HEK293 (cell line): Measurements from ENCODE around the gene ANO9.
A peak's percentile ranks its signal among the peaks of the same experiment; 100 is the strongest.

Source experiments
- CTCF ChIA-PET: fragments of 350-600 bp; formaldehyde crosslinking; extraction: SDS; loops from one replicate; lab custom pipeline; 2021; ENCODE audit warnings: antibody characterized with exemption; lab: Yijun Ruan, JAX
- POLR2A ChIA-PET: fragments of 300-600 bp; formaldehyde crosslinking; extraction: SDS; loops from one replicate; lab custom pipeline; 2020; ENCODE audit warnings: antibody characterized with exemption, inconsistent platforms; lab: Yijun Ruan, JAX
- H3K27ac ChIP-seq: fragments of 200-500 bp; sonication (Bioruptor generic); 2 replicates; pipeline ENCODE4 v1.5.1; 2014; ENCODE audit warnings: low read depth, low read length, control low read depth, inconsistent platforms; ENCODE audit errors: extremely low read depth
- H3K36me3 ChIP-seq, 2 experiments: fragments of 200-500 bp in 1 of 2; sonication (Bioruptor generic) in 1 of 2; 1 replicate in 1 of 2; 2 replicates in 1 of 2; pipeline ENCODE4 v1.5.1; 2014 to 2017; ENCODE audit warnings: inconsistent platforms in 2 of 2, low read length in 2 of 2; ENCODE audit not compliant: control insufficient read depth in 2 of 2, insufficient read depth in 1 of 2
- H3K4me1 ChIP-seq: fragments of 200-500 bp; sonication (Bioruptor generic); 2 replicates; pipeline ENCODE4 v1.5.1; 2014; ENCODE audit warnings: mild to moderate bottlenecking, low read length, inconsistent platforms; ENCODE audit not compliant: control insufficient read depth, insufficient read depth
- H3K4me3 ChIP-seq: 2 replicates; pipeline ENCODE4 v1.5.1; 2011; ENCODE audit warnings: low read depth, mild to moderate bottlenecking, control low read depth, low read length, moderate library complexity
- H3K9me3 ChIP-seq: fragments of 200-500 bp; sonication (Bioruptor generic); 2 replicates; pipeline ENCODE4 v1.5.1; 2014; ENCODE audit warnings: low read depth, low read length, inconsistent platforms; ENCODE audit not compliant: control insufficient read depth, insufficient read depth
- HIC1 ChIP-seq: fragments of 450-650 bp; formaldehyde crosslinking; IDR thresholded peaks from 2 replicates; pipeline ENCODE4 v1.5.1; 2016; ENCODE audit warnings: missing biosample characterization, missing genetic modification characterization
- KLF1 ChIP-seq: fragments of 450-650 bp; formaldehyde crosslinking; IDR thresholded peaks from 2 replicates; pipeline ENCODE4 v1.5.1; 2016; ENCODE audit warnings: missing biosample characterization, missing genetic modification characterization
- MZF1 ChIP-seq: fragments of 450-650 bp; formaldehyde crosslinking; IDR thresholded peaks from 2 replicates; pipeline ENCODE4 v1.5.1; 2017; ENCODE audit warnings: missing biosample characterization, missing genetic modification characterization, borderline replicate concordance
- SP2 ChIP-seq: fragments of 450-650 bp; formaldehyde crosslinking; IDR thresholded peaks from 2 replicates; pipeline ENCODE4 v1.5.1; 2016; ENCODE audit warnings: missing biosample characterization, missing genetic modification characterization
- ZBTB49 ChIP-seq: fragments of 450-650 bp; formaldehyde crosslinking; IDR thresholded peaks from 2 replicates; pipeline ENCODE4 v1.5.1; 2016; ENCODE audit warnings: missing biosample characterization, missing genetic modification characterization, low read depth
- ZFP37 ChIP-seq: fragments of 450-650 bp; formaldehyde crosslinking; IDR thresholded peaks from 2 replicates; pipeline ENCODE4 v1.5.1; 2016; ENCODE audit warnings: missing biosample characterization, missing genetic modification characterization
- ZFP69B ChIP-seq: fragments of 450-650 bp; formaldehyde crosslinking; IDR thresholded peaks from 2 replicates; pipeline ENCODE4 v1.5.1; 2016; ENCODE audit warnings: missing biosample characterization, missing genetic modification characterization
- ZNF175 ChIP-seq: fragments of 450-650 bp; formaldehyde crosslinking; IDR thresholded peaks from 2 replicates; pipeline ENCODE4 v1.5.1; 2016; ENCODE audit warnings: missing biosample characterization, missing genetic modification characterization
- ZNF202 ChIP-seq: fragments of 450-650 bp; formaldehyde crosslinking; IDR thresholded peaks from 2 replicates; pipeline ENCODE4 v1.5.1; 2016; ENCODE audit warnings: missing biosample characterization, missing genetic modification characterization, borderline replicate concordance
- ZNF302 ChIP-seq: fragments of 450-650 bp; formaldehyde crosslinking; IDR thresholded peaks from 2 replicates; pipeline ENCODE4 v1.5.1; 2016; ENCODE audit warnings: missing biosample characterization, missing genetic modification characterization, low read depth
- ZNF394 ChIP-seq: fragments of 450-650 bp; formaldehyde crosslinking; IDR thresholded peaks from 2 replicates; pipeline ENCODE4 v1.5.1; 2016; ENCODE audit warnings: missing biosample characterization, missing genetic modification characterization, mild to moderate bottlenecking, moderate library complexity, borderline replicate concordance
- ZNF449 ChIP-seq: fragments of 450-650 bp; formaldehyde crosslinking; IDR thresholded peaks from 2 replicates; pipeline ENCODE4 v1.5.1; 2017; ENCODE audit warnings: missing biosample characterization, mild to moderate bottlenecking, missing genetic modification characterization, moderate library complexity
- ZNF544 ChIP-seq: fragments of 450-650 bp; formaldehyde crosslinking; IDR thresholded peaks from 2 replicates; pipeline ENCODE4 v1.5.0; 2017; ENCODE audit warnings: missing biosample characterization, missing genetic modification characterization
- ZNF561 ChIP-seq: fragments of 450-650 bp; IDR thresholded peaks from 2 replicates; pipeline ENCODE4 v1.5.1; 2018; ENCODE audit warnings: missing biosample characterization, missing genetic modification characterization, borderline replicate concordance
- ZNF654 ChIP-seq: fragments of 450-650 bp; formaldehyde crosslinking; IDR thresholded peaks from 2 replicates; pipeline ENCODE4 v1.5.1; 2016; ENCODE audit warnings: low read depth, missing biosample characterization, missing genetic modification characterization
- ZNF664 ChIP-seq: fragments of 450-650 bp; formaldehyde crosslinking; IDR thresholded peaks from 2 replicates; pipeline ENCODE4 v1.5.1; 2016; ENCODE audit warnings: missing biosample characterization, missing genetic modification characterization
- ZNF76 ChIP-seq: fragments of 450-650 bp; formaldehyde crosslinking; IDR thresholded peaks from 2 replicates; pipeline ENCODE4; 2016; ENCODE audit warnings: low read depth, missing biosample characterization, missing genetic modification characterization, borderline replicate concordance
- TF ChIP-seq, protein P1 (sequence below): fragments of 450-650 bp; formaldehyde crosslinking; IDR thresholded peaks from 2 replicates; pipeline ENCODE4 v1.5.1; 2016; ENCODE audit warnings: missing biosample characterization, missing genetic modification characterization
- TF ChIP-seq, protein P2 (sequence below): fragments of 450-650 bp; formaldehyde crosslinking; IDR thresholded peaks from 2 replicates; pipeline ENCODE4 v1.5.1; 2016; ENCODE audit warnings: missing biosample characterization, missing genetic modification characterization
- TF ChIP-seq, protein P3 (sequence below): fragments of 450-650 bp; formaldehyde crosslinking; IDR thresholded peaks from 2 replicates; pipeline ENCODE4 v1.5.1; 2016; ENCODE audit warnings: missing biosample characterization, missing genetic modification characterization
- TF ChIP-seq, protein P4 (sequence below): IDR thresholded peaks from 2 replicates; pipeline ENCODE4 v1.6.1; 2011; ENCODE audit warnings: mild to moderate bottlenecking, low read depth, low read length, borderline replicate concordance

Gene ANO9

GRCh38 chr11:488062-488461, 46.3 kb upstream of the ANO9 start:
- no peaks in the 10 kb centered on the region for H3K9me3 ChIP-seq
- H3K4me1 ChIP-seq, result no peaks in the 10 kb centered on the region
- no peak overlapping the region for H3K4me3 ChIP-seq
- peak; percentile 93 for TF ChIP-seq KLF1 (tag by site-specific recombination)
- no peak for TF ChIP-seq HIC1 (tag by site-specific recombination)
- peaks cover 0 to 45% of the 10 kb centered on the region in 2 experiments; a peak in 1 of 3 replicates for H3K36me3 ChIP-seq
- POLR2A ChIA-PET, result no interaction called here
- CTCF ChIA-PET, result no interaction called here
- no peak overlapping the region for H3K27ac ChIP-seq

DNA sequence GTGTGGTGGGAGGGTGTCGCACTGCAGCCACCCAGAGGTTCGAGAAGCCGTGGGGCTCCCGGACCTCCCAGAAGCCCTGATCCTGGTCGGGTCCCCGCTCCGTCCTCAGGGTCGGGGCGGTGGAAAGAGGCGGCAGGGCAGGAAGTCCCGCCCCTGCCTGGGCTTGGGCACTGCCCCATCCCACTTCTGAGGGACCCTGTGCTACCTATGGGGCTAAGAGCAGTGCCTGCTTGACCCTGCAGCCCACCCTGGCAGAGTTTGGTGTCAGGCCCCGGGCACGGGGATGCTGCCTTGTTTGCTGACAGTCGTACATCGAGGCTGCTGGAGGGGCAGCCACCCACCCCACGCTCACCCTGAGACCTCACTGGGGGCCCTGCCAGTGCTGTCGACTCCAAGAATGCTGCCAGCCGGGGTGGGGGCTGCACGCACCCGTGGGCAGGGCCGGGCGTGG, 45.8 kb upstream of the ANO9 start:
- TF ChIP-seq ZBTB49 (tag by site-specific recombination), result no peak
- TF ChIP-seq, protein P1, sequence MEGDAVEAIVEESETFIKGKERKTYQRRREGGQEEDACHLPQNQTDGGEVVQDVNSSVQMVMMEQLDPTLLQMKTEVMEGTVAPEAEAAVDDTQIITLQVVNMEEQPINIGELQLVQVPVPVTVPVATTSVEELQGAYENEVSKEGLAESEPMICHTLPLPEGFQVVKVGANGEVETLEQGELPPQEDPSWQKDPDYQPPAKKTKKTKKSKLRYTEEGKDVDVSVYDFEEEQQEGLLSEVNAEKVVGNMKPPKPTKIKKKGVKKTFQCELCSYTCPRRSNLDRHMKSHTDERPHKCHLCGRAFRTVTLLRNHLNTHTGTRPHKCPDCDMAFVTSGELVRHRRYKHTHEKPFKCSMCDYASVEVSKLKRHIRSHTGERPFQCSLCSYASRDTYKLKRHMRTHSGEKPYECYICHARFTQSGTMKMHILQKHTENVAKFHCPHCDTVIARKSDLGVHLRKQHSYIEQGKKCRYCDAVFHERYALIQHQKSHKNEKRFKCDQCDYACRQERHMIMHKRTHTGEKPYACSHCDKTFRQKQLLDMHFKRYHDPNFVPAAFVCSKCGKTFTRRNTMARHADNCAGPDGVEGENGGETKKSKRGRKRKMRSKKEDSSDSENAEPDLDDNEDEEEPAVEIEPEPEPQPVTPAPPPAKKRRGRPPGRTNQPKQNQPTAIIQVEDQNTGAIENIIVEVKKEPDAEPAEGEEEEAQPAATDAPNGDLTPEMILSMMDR (tag by site-specific recombination), result no peak
- no peak for TF ChIP-seq ZNF449 (tag by site-specific recombination)
- no peak for TF ChIP-seq ZNF175 (tag by site-specific recombination)
- TF ChIP-seq, protein P2, sequence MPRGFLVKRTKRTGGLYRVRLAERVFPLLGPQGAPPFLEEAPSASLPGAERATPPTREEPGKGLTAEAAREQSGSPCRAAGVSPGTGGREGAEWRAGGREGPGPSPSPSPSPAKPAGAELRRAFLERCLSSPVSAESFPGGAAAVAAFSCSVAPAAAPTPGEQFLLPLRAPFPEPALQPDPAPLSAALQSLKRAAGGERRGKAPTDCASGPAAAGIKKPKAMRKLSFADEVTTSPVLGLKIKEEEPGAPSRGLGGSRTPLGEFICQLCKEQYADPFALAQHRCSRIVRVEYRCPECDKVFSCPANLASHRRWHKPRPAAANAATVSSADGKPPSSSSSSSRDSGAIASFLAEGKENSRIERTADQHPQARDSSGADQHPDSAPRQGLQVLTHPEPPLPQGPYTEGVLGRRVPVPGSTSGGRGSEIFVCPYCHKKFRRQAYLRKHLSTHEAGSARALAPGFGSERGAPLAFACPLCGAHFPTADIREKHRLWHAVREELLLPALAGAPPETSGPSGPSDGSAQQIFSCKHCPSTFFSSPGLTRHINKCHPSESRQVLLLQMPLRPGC, result no peak
- TF ChIP-seq ZNF394, result no peak
- TF ChIP-seq, protein P3, sequence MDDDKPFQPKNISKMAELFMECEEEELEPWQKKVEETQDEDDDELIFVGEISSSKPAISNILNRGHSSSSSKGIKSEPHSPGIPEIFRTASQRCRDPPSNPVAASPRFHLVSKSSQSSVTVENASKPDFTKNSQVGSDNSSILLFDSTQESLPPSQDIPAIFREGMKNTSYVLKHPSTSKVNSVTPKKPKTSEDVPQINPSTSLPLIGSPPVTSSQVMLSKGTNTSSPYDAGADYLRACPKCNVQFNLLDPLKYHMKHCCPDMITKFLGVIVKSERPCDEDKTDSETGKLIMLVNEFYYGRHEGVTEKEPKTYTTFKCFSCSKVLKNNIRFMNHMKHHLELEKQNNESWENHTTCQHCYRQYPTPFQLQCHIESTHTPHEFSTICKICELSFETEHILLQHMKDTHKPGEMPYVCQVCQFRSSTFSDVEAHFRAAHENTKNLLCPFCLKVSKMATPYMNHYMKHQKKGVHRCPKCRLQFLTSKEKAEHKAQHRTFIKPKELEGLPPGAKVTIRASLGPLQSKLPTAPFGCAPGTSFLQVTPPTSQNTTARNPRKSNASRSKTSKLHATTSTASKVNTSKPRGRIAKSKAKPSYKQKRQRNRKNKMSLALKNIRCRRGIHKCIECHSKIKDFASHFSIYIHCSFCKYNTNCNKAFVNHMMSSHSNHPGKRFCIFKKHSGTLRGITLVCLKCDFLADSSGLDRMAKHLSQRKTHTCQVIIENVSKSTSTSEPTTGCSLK (tag by site-specific recombination), result no peak
- no peak for TF ChIP-seq ZFP37 (tag by site-specific recombination)
- TF ChIP-seq ZNF302 (tag by site-specific recombination), result no peak
- TF ChIP-seq ZNF561, result no peak
- TF ChIP-seq ZNF76, result no peak
- TF ChIP-seq ZNF202, result no peak
- no peak for TF ChIP-seq ZFP69B (tag by site-specific recombination)
- TF ChIP-seq, protein P4, sequence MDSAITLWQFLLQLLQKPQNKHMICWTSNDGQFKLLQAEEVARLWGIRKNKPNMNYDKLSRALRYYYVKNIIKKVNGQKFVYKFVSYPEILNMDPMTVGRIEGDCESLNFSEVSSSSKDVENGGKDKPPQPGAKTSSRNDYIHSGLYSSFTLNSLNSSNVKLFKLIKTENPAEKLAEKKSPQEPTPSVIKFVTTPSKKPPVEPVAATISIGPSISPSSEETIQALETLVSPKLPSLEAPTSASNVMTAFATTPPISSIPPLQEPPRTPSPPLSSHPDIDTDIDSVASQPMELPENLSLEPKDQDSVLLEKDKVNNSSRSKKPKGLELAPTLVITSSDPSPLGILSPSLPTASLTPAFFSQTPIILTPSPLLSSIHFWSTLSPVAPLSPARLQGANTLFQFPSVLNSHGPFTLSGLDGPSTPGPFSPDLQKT, result no peak
- TF ChIP-seq MZF1 (tag by site-specific recombination), result no peak
- TF ChIP-seq ZNF544 (tag by site-specific recombination), result no peak
- TF ChIP-seq ZNF664, result no peak
- TF ChIP-seq ZNF654, result no peak
- TF ChIP-seq SP2, result no peak
- ChIA-PET CTCF (interaction anchor here (1.0 kb wide), 1 partner anchor 45 kb away, joined by 4 read pairs; no protein-coding TSS in a partner anchor), POLR2A (no interaction called here)
- H3K4me1 ChIP-seq, result no peaks in the 10 kb centered on the region
- no peak overlapping the region for H3K4me3 ChIP-seq
- H3K9me3 ChIP-seq, result no peaks in the 10 kb centered on the region
- H3K27ac ChIP-seq, result no peak overlapping the region
- peaks cover 0 to 40% of the 10 kb centered on the region in 2 experiments; a peak in 1 of 3 replicates for H3K36me3 ChIP-seq
